Muscle layer of colon (tissue), 2 donors: ENCODE measurements around the gene NRG2.

Experiments
- H3K27ac ChIP-seq: one replicate; pipeline ENCODE4 v1.7.0; 2013; ENCODE audit warnings: low read depth, mild to moderate bottlenecking, low read length, moderate library complexity
- H3K27me3 ChIP-seq, 2 donors: one replicate each; pipeline ENCODE4 v1.7.0; 2013; ENCODE audit warnings: low read length in 2 of 2, mild to moderate bottlenecking in 2 of 2; ENCODE audit not compliant: insufficient read depth in 2 of 2, control insufficient read depth in 1 of 2
- H3K36me3 ChIP-seq: one replicate; pipeline ENCODE4 v1.7.0; 2013; ENCODE audit warnings: mild to moderate bottlenecking, low read length; ENCODE audit not compliant: insufficient read depth
- H3K4me1 ChIP-seq: one replicate; pipeline ENCODE4 v1.7.0; 2013; ENCODE audit warnings: mild to moderate bottlenecking, low read length; ENCODE audit not compliant: insufficient read depth
- H3K4me3 ChIP-seq, 2 donors: one replicate each; pipeline ENCODE4 v1.7.0; 2013; ENCODE audit warnings: low read length in 2 of 2, low read depth in 1 of 2, mild to moderate bottlenecking in 1 of 2, moderate library complexity in 1 of 2
- H3K9ac ChIP-seq: one replicate; pipeline ENCODE4 v1.7.0; 2013; ENCODE audit warnings: low read length
- H3K9me3 ChIP-seq: one replicate; pipeline ENCODE4 v1.7.0; 2013; ENCODE audit warnings: mild to moderate bottlenecking, low read length
- donor health status: abdominal sarcoma.
- donor health status: Adenocarcinoma of cecum.

NRG2 gene

GRCh38 chr5:139804800-139805397, 238.2 kb downstream of the NRG2 start:
- peaks cover 0 to 9% of the 10 kb centered on the region in 2 donors for H3K27me3 ChIP-seq
- no peak overlapping the region for H3K9ac ChIP-seq
- no peak overlapping the region for H3K27ac ChIP-seq
- no peak overlapping the region for H3K4me3 ChIP-seq
- no peaks in the 10 kb centered on the region for H3K4me1 ChIP-seq
- no peaks in the 10 kb centered on the region for H3K9me3 ChIP-seq
- no peaks in the 10 kb centered on the region for H3K36me3 ChIP-seq

DNA sequence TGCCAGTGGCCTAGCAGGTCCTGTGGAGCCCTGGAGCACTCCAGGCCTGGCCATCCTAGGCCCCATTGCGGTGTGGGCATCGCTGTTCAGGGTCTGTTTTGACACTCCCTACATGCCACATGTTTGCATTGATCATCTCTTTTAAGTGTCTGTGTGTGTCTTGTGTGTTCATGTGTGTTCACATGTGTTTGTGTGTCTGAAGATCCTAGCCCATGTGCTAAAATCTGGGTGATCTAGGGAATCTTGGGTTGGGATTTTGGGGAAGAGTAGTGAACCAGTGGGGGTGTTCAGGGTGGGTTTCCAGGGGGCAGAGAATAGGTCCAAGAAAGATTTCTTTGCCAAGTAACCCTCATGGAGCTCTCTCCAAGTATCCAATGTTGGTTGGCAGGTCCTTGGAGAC, 239.1 kb downstream of the NRG2 start:
- Histone ChIP-seq H3K4me1 (no peaks in the 10 kb centered on the region), H3K9me3 (no peaks in the 10 kb centered on the region), H3K27me3 (peaks cover 0 to 12% of the 10 kb centered on the region in 2 donors)

DNA sequence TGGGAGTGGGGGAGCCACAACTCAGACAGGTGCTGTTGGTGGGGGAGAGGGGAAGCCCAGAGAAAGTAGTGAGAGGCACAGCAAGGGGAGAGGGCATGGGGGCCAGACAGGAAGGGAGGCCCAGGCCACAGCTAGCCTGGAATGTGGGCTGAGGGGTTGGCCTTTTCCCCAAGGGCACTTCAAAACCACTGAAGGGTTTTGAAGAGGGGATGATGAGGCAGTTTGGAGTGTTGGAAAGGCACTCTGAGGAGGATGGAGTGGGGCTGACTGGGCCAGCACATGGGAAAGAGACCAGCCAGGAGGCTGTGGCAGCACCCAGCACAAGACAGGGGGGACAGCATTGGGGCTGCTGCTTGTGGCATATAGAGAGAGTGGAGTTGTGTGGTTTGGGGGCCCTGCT, 243.7 kb downstream of the NRG2 start:
- peaks cover 23 to 50% of the 10 kb centered on the region in 2 donors for H3K27me3 ChIP-seq
- no peaks in the 10 kb centered on the region for H3K9me3 ChIP-seq
- no peak overlapping the region for H3K4me3 ChIP-seq
- no peak overlapping the region for H3K27ac ChIP-seq
- H3K4me1 ChIP-seq, result no peaks in the 10 kb centered on the region
- H3K9ac ChIP-seq, result no peak overlapping the region
- H3K36me3 ChIP-seq, result no peaks in the 10 kb centered on the region

More for the DNA sequence above, 239.1 kb downstream of the NRG2 start:
- Histone ChIP-seq H3K27ac (no peak overlapping the region), H3K36me3 (no peaks in the 10 kb centered on the region), H3K9ac (no peak overlapping the region), H3K4me3 (no peak overlapping the region)

- no peaks in the 10 kb centered on the region for H3K9me3 ChIP-seq
- no peaks in the 10 kb centered on the region for H3K4me1 ChIP-seq
- H3K27me3 ChIP-seq, result peaks cover 23 to 52% of the 10 kb centered on the region in 2 donors
Measured at GRCh38 chr5:139798883-139799282, 244.2 kb downstream of the NRG2 start.

GRCh38 chr5:139797856-139798510, 245.1 kb downstream of the NRG2 start:
- no peaks in the 10 kb centered on the region for H3K9me3 ChIP-seq
- no peak overlapping the region for H3K27ac ChIP-seq
- H3K36me3 ChIP-seq, result no peaks in the 10 kb centered on the region
- no peaks in the 10 kb centered on the region for H3K4me1 ChIP-seq
- H3K27me3 ChIP-seq, result peaks cover 23 to 52% of the 10 kb centered on the region in 2 donors
- H3K9ac ChIP-seq, result no peak overlapping the region
- no peak overlapping the region for H3K4me3 ChIP-seq

More at GRCh38 chr5:139798883-139799282, 244.2 kb downstream of the NRG2 start:
- no peaks in the 10 kb centered on the region for H3K36me3 ChIP-seq
- no peak overlapping the region for H3K27ac ChIP-seq
- no peak overlapping the region for H3K4me3 ChIP-seq
- H3K9ac ChIP-seq, result no peak overlapping the region

GRCh38 chr5:139797335-139797734, 245.8 kb downstream of the NRG2 start:
- no peak overlapping the region for H3K4me3 ChIP-seq
- no peak overlapping the region for H3K27ac ChIP-seq
- no peaks in the 10 kb centered on the region for H3K36me3 ChIP-seq
- H3K27me3 ChIP-seq, result peaks cover 23 to 52% of the 10 kb centered on the region in 2 donors
- no peak overlapping the region for H3K9ac ChIP-seq
- H3K9me3 ChIP-seq, result no peaks in the 10 kb centered on the region
- H3K4me1 ChIP-seq, result no peaks in the 10 kb centered on the region
